BLaER1 treated with 17β-estradiol and CSF1 and Interleukin-3, amounts not matched to agents 10 nM and 100 nM (cell line): ENCODE results near the gene SAMD15.
"Not testable (repeated sequence)": the region's sequence is repeated elsewhere in the genome, so short reads cannot be mapped to it uniquely, and the experiment has no call there.

Experiments used
- H3K27ac ChIP-seq, 11 experiments: shearing (Covaris generic); formaldehyde crosslinking; 2 replicates each; pipeline ENCODE4 v1.8.1; 2022
- H3K27me3 ChIP-seq, 11 experiments: shearing (Covaris generic); formaldehyde crosslinking; 2 replicates each; pipeline ENCODE4 v1.8.1; 2022
- H3K36me3 ChIP-seq, 11 experiments: shearing (Covaris generic); formaldehyde crosslinking; 2 replicates each; pipeline ENCODE4 v1.8.1; 2022
- H3K4me1 ChIP-seq, 10 experiments: shearing (Covaris generic); formaldehyde crosslinking; 2 replicates each; pipeline ENCODE4 v1.8.1; 2022
- H3K4me2 ChIP-seq, 11 experiments: shearing (Covaris generic); formaldehyde crosslinking; 2 replicates each; pipeline ENCODE4 v1.8.1; 2022
- H3K4me3 ChIP-seq, 10 experiments: shearing (Covaris generic); formaldehyde crosslinking; 2 replicates each; pipeline ENCODE4 v1.8.1; 2022
- H3K9ac ChIP-seq, 11 experiments: shearing (Covaris generic); formaldehyde crosslinking; 2 replicates each; pipeline ENCODE4 v1.8.1; 2022
- H3K9me3 ChIP-seq, 11 experiments: shearing (Covaris generic); formaldehyde crosslinking; replicated peaks in 1 of 11; 2 replicates each; pipeline ENCODE4 v1.8.1; 2022
- H4K20me1 ChIP-seq, 11 experiments: shearing (Covaris generic); formaldehyde crosslinking; 2 replicates each; pipeline ENCODE4 v1.8.1; 2022
- Cebpa-rat ChIP-seq, 11 experiments: shearing (Covaris generic); IDR thresholded peaks; 2 replicates each; pipeline ENCODE4 v1.8.1; 2022

The SAMD15 gene

DNA sequence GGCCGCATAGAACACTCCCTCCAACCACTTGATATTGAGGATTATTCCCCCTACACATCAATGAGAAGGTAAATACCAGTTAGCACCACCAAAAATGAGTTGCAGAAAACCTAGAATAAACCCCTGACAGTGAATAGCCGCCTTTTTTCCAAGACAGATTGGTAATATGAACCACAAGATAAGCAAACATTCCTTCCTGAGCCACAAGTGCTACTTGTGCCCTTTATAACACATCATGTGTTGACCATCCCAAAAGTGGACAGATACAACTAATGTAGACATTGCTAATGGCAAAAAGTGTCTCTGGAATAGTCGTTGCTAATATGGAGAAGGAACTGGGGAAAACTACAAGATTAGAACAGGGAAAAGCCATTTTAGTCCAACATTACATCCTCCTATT lies 28.9 kb downstream of the SAMD15 start:
- Histone ChIP-seq H3K4me1 (peaks cover 8 to 45% (median 22%) of the 10 kb centered on the region in 10 experiments; a peak in 19 of 20 replicates), H3K27ac (peak overlapping the region in 8 of 11 experiments; percentile 47 to 90 (median 68); a peak in 14 of 22 replicates), H3K9ac (peak overlapping the region in 2 of 11 experiments; percentile 64 to 73; a peak in 5 of 22 replicates), H3K4me3 (no peak overlapping the region), H3K9me3 (no peaks in the 10 kb centered on the region), H3K4me2 (peak overlapping the region in 7 of 11 experiments; percentile 61 to 90 (median 76); a peak in 13 of 22 replicates), H3K27me3 (no peaks in the 10 kb centered on the region), H3K36me3 (peaks cover 0 to 8% (median 0%) of the 10 kb centered on the region in 11 experiments; a peak in 2 of 22 replicates), H4K20me1 (no peaks in the 10 kb centered on the region)
- TF ChIP-seq Cebpa-rat (IDR thresholded peaks at IDR 0.05) = no peak

DNA sequence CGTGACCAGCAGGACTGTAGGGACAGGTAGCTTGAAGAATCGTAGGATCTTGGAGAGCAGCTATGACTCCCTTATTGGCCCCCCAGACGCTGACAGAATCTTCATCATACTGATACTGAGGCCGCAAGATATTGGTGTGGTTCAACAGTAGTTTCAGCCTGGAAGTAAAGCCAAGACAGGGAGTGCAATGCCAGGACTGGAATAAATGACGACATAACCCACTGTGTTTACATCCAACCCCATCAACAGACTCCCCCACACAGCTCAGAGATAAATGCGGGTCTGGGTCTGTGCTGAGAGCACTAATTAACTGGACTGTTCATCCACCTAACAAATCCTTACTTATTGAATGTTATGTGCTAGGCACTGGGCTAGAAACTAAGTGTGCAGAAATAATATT lies 29.5 kb downstream of the SAMD15 start:
- Histone ChIP-seq H3K4me2 (peak overlapping the region; percentile 0 to 90 (median 73); a peak in 21 of 22 replicates), H3K36me3 (peaks cover 0 to 8% (median 0%) of the 10 kb centered on the region in 11 experiments; a peak in 2 of 22 replicates), H3K4me1 (peaks cover 8 to 45% (median 22%) of the 10 kb centered on the region in 10 experiments; a peak in 19 of 20 replicates), H3K9me3 (no peaks in the 10 kb centered on the region), H4K20me1 (no peaks in the 10 kb centered on the region), H3K4me3 (peak overlapping the region in 2 of 10 experiments; percentile 3 to 6; a peak in 2 of 20 replicates), H3K9ac (peak overlapping the region in 5 of 11 experiments; percentile 9 to 73 (median 60); a peak in 9 of 22 replicates), H3K27ac (peak overlapping the region; percentile 26 to 90 (median 58); a peak in 19 of 22 replicates), H3K27me3 (no peaks in the 10 kb centered on the region)
- TF ChIP-seq Cebpa-rat (IDR thresholded peaks at IDR 0.05) = no peak; a peak in 1 of 22 replicates

DNA sequence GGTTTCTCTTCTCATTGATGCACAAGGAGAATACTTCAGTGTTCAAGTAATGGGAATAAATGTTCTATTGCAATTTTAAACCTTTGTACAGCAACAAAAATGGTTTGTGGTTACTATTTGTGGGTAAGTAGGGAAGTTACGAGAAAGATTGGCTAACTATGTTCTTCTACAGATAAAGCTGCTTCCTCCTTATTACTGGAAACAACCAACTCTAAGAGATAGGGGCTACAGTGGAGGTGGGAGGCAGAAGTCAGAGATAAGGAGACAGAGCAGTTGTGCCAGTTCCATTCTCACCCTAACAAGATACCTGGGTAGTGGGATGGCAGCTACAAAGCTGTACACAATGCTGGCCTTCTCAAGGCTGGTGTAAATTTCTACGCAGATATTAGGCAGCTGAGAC lies 30.0 kb downstream of the SAMD15 start:
- H3K27me3 ChIP-seq = no peaks in the 10 kb centered on the region
- peaks cover 8 to 45% (median 22%) of the 10 kb centered on the region in 10 experiments; a peak in 19 of 20 replicates for H3K4me1 ChIP-seq
- TF ChIP-seq Cebpa-rat (IDR thresholded peaks at IDR 0.05) = 0 out of 22 replicates have a peak, but pooled peaks of 2 of the 11 experiments have one; percentile 26 to 35
- peak overlapping the region in 9 of 11 experiments; percentile 26 to 90 (median 67); a peak in 18 of 22 replicates for H3K27ac ChIP-seq
- H3K9me3 ChIP-seq = no peaks in the 10 kb centered on the region
- peak overlapping the region in 5 of 11 experiments; percentile 23 to 73 (median 60); a peak in 9 of 22 replicates for H3K9ac ChIP-seq
- peak overlapping the region; percentile 0 to 90 (median 73); a peak in 21 of 22 replicates for H3K4me2 ChIP-seq
- peak overlapping the region in 3 of 10 experiments; percentile 3 to 29 (median 6); a peak in 2 of 20 replicates for H3K4me3 ChIP-seq
- no peaks in the 10 kb centered on the region for H4K20me1 ChIP-seq
- H3K36me3 ChIP-seq = peaks cover 0 to 8% (median 0%) of the 10 kb centered on the region in 11 experiments; a peak in 2 of 22 replicates

DNA sequence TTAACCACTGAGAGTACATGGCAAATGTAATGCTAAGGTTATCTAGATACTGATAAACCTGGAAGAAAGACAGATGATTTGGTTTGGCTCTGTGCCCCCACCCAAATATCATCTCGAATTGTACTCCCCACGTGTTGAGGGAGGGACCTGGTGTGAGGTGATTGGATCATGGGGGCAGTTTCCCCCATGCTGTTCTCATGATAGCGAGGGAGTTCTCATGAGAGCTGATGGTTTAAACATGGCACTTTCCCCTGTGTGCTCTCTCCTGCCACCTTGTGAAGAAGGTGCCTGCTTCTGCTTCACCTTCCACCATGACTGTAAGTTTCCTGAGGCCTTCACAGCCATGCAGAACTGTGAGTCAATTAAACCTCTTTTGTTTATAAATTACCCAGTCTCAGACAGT lies 32.0 kb downstream of the SAMD15 start:
- Histone ChIP-seq H3K9ac (no peak overlapping the region), H4K20me1 (no peaks in the 10 kb centered on the region), H3K4me3 (no peak overlapping the region), H3K27ac (peak overlapping the region in 4 of 11 experiments; percentile 70 to 90 (median 79); a peak in 5 of 22 replicates), H3K9me3 (no peaks in the 10 kb centered on the region), H3K4me2 (no peak overlapping the region), H3K27me3 (no peaks in the 10 kb centered on the region), H3K36me3 (peaks cover 0 to 5% (median 0%) of the 10 kb centered on the region in 11 experiments; a peak in 2 of 22 replicates), H3K4me1 (peaks cover 8 to 45% (median 22%) of the 10 kb centered on the region in 10 experiments; a peak in 19 of 20 replicates)
- TF ChIP-seq Cebpa-rat (IDR thresholded peaks at IDR 0.05) = no peak

DNA sequence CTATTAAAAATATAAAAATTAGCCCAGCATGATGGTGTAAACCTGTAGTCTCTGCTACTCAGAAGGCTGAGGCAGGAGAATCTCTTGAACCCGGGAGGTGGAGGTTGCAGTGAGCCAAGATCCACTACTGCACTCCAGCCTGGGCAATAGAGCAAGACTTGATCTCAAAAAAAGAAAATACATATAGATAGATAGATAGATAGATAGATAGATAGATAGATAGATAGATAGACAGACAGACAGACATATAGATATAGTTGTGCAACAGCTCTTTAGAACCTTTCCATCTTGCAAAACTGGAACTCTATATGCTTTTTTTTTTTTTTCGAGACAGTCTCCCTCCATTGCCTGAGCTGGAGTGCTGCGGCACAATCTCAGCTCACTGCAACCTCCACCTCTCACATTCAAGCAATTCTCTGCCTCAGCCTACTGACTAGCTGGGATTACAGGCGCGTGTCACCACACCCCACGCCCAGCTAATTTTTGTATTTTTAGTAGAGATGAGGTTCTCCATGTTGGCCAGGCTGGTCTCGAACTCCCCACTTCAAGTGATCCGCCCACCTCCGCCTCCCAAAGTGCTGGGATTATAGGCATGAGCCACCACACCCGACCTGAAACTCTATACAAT lies 38.3 kb downstream of the SAMD15 start:
- H3K9ac ChIP-seq, H3K4me2 ChIP-seq, H3K4me3 ChIP-seq, H4K20me1 ChIP-seq, H3K27me3 ChIP-seq, H3K27ac ChIP-seq: not testable (repeated sequence)
- Histone ChIP-seq H3K4me1 (peaks cover 0 to 11% (median 0%) of the 10 kb centered on the region in 10 experiments; a peak in 3 of 20 replicates), H3K9me3 (peaks cover 21 to 29% (median 25%) of the 10 kb centered on the region in 11 experiments), H3K36me3 (peaks cover 0 to 12% (median 3%) of the 10 kb centered on the region in 11 experiments; a peak in 10 of 22 replicates)

DNA sequence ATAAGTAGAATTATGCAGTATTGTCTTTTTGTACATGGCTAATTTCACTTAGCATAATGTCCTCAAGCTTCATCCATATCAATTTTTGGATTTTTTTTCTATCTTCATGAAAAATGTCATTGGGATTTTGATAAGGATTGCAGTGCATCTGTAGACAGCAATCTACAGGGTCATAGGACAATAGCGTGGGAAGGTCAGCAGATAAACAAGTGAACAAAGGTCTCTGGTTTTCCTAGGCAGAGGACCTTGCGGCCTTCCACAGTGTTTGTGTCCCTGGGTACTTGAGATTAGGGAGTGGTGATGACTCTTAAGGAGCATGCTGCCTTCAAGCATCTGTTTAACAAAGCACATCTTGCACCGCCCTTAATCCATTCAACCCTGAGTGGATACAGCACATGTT lies 38.9 kb downstream of the SAMD15 start:
- not testable (repeated sequence) for H3K27ac ChIP-seq, H3K27me3 ChIP-seq, H3K4me3 ChIP-seq, H4K20me1 ChIP-seq, H3K9ac ChIP-seq, H3K4me2 ChIP-seq
- peaks cover 0 to 11% (median 0%) of the 10 kb centered on the region in 10 experiments; a peak in 3 of 20 replicates for H3K4me1 ChIP-seq
- H3K36me3 ChIP-seq = peaks cover 0 to 18% (median 7%) of the 10 kb centered on the region in 11 experiments; a peak in 12 of 22 replicates
- H3K9me3 ChIP-seq = peaks cover 21 to 35% (median 31%) of the 10 kb centered on the region in 11 experiments

DNA sequence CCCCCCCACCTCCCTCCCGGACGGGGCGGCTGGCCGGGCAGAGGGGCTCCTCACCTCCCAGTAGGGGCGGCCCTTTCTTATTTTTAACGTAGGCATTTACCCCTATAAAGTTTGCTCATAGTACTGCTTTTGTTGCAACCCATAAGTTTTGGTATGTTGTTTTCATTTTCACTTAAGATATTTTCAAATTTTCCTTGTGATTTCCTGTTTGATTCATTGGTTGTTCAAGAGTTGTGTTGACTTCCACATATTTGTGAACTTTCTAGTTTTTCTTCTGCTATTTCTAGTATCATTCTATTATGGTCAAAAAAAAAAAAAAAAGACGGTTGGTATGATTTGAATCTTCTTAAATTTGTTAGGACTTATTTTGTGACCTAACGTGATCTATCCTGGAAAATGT lies 39.7 kb downstream of the SAMD15 start:
- Histone ChIP-seq H3K36me3 (peaks cover 0 to 25% (median 9%) of the 10 kb centered on the region in 11 experiments; a peak in 18 of 22 replicates), H3K4me3 (no peak overlapping the region), H4K20me1 (no peaks in the 10 kb centered on the region), H3K9ac (no peak overlapping the region), H3K9me3 (peaks cover 21 to 35% (median 32%) of the 10 kb centered on the region in 11 experiments), H3K4me2 (peak overlapping the region in 2 of 11 experiments; percentile 20 to 31; a peak in 2 of 22 replicates), H3K4me1 (peaks cover 0 to 11% (median 0%) of the 10 kb centered on the region in 10 experiments; a peak in 3 of 20 replicates), H3K27me3 (no peaks in the 10 kb centered on the region), H3K27ac (no peak overlapping the region)
- TF ChIP-seq Cebpa-rat (IDR thresholded peaks at IDR 0.05) = no peak

DNA sequence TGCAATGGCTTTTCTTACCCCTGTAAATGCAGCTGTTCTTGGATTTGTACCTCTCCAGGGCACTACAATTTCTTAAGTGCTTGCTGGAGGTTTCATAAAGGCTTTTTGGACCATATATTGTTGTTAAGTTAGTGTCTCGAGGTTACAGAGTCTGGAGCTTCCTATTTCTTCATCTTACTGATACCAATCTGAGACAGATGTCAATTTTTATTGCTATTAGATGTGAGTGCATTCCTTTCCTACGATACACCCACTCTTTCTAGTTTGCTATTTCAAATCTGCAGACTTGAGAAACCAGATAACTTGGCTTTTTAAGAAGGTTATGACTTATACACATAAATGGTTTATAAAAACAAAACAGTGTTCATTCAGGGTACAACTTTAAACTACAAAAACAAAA lies 44.0 kb downstream of the SAMD15 start:
- Histone ChIP-seq H3K9ac (no peak overlapping the region), H3K4me1 (peaks cover 0 to 11% (median 0%) of the 10 kb centered on the region in 10 experiments; a peak in 3 of 20 replicates), H3K4me3 (no peak overlapping the region), H4K20me1 (no peaks in the 10 kb centered on the region), H3K9me3 (peaks cover 21 to 35% (median 32%) of the 10 kb centered on the region in 11 experiments), H3K36me3 (peaks cover 42 to 69% (median 51%) of the 10 kb centered on the region in 11 experiments), H3K27me3 (no peaks in the 10 kb centered on the region), H3K4me2 (no peak overlapping the region), H3K27ac (no peak overlapping the region)
- TF ChIP-seq Cebpa-rat (IDR thresholded peaks at IDR 0.05) = no peak

DNA sequence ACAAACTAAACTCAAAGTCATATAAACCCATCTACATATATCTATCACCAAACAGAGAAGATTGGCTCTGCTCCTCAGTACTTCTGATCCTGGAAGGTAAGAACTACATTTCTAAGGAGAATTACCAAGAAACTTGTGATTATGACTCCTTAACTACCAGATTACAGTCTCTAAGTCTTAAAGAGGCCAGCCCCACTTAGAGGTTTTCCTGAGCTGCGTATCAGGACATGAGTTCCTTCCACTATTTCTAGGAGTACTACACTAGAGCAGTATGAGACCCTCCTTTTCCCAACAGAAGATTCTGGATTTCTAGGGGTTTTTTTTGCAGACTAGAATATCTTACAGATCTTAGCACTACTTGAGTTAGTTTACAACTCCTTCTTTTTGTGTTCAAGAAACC lies 46.2 kb downstream of the SAMD15 start, which contains the start of gene NOXRED1:
Gene NOXRED1, minus strand, starts transcription at position 101 of the 400 bp plus-strand sequence. CDS start 634 bp downstream, outside the sequence.
- no peak for TF ChIP-seq Cebpa-rat (IDR thresholded peaks at IDR 0.05)
- no peaks in the 10 kb centered on the region for H4K20me1 ChIP-seq
- H3K4me3 ChIP-seq = no peak within 1 kb of the TSS
- no peak within 1 kb of the TSS for H3K4me2 ChIP-seq
- peaks cover 16 to 29% (median 26%) of the 10 kb centered on the region in 11 experiments for H3K9me3 ChIP-seq
- H3K27me3 ChIP-seq = no peaks in the 10 kb centered on the region
- peaks cover 64 to 91% (median 74%) of the 10 kb centered on the region in 11 experiments for H3K36me3 ChIP-seq
- H3K9ac ChIP-seq = no peak within 1 kb of the TSS
- no peak within 1 kb of the TSS for H3K27ac ChIP-seq
- no peaks in the 10 kb centered on the region for H3K4me1 ChIP-seq
